ENCODE measurements around the gene LRMDA. TPM values are rescaled to one million over a fixed set of nuclear protein-coding genes. Genes with fewer than 3 reads are reported as not detected.
A peak's percentile ranks its signal among the peaks of the same experiment; 100 is the strongest.

LRMDA gene
- total and polyA plus RNA-seq, 2 donors (not counting 3 experiments of a cell fraction or from before 2014, with no cell fraction given) = 9.7 to 18.0 TPM

- Histone ChIP-seq H3K79me2 (ENCODE audit: control insufficient read depth, insufficient read depth, low read length) (no peaks in the 10 kb centered on the region), H3K4me1 (ENCODE audit: control insufficient read depth, extremely low read depth, insufficient read depth, low read length) (peaks cover 3% of the 10 kb centered on the region), H2AFZ (ENCODE audit: low read depth, low read length) (no peak overlapping the region), H3K4me3 (replicated peaks in 1 of 3; ENCODE audit: insufficient read depth in 1 of 3, low read depth in 1 of 3, low read length in 3 of 3) (peak overlapping the region in 2 of 3 experiments; percentile 25 to 31), H3K4me2 (ENCODE audit: insufficient read depth, low read length) (peak overlapping the region; percentile 37), H3K36me3 (ENCODE audit: control insufficient read depth in 2 of 2, extremely low read depth in 1 of 2, insufficient read depth in 2 of 2, low read length in 2 of 2) (no peaks in the 10 kb centered on the region), H3K9me3 (replicated peaks; ENCODE audit: control insufficient read depth, insufficient read depth, low read length) (no peaks in the 10 kb centered on the region), H3K27me3 (ENCODE audit: control insufficient read depth in 2 of 2, insufficient read depth in 2 of 2, low read length in 2 of 2) (peaks cover 0 to 10% of the 10 kb centered on the region in 2 experiments), H4K20me1 (replicated peaks; ENCODE audit: control insufficient read depth, extremely low read depth, insufficient read depth, low read length) (no peaks in the 10 kb centered on the region), H3K9ac (replicated peaks; ENCODE audit: extremely low read depth, insufficient read depth, low read length) (no peak overlapping the region), H3K27ac (ENCODE audit: insufficient read depth, low read depth, low read length) (no peak overlapping the region), H3K9me1 (replicated peaks; ENCODE audit: control insufficient read depth, extremely low read depth, insufficient read depth, low read length) (no peaks in the 10 kb centered on the region)
- no peak for TF ChIP-seq JUN (IDR thresholded peaks at IDR 0.05; ENCODE audit: borderline replicate concordance, insufficient read depth, insufficient read length, low read depth)
- no peak for TF ChIP-seq EZH2 (IDR thresholded peaks at IDR 0.05; ENCODE audit: borderline replicate concordance, low read depth, low read length, severe bottlenecking)
- no peak for TF ChIP-seq FOS (IDR thresholded peaks at IDR 0.05; ENCODE audit: borderline replicate concordance, insufficient read depth, low read length)
- no peak for TF ChIP-seq POLR2AphosphoS5 (IDR thresholded peaks at IDR 0.05; ENCODE audit: insufficient read depth, low read depth, low read length)
- TF ChIP-seq MAX (IDR thresholded peaks at IDR 0.05; ENCODE audit: insufficient read depth, insufficient read length) = no peak
- TF ChIP-seq MYC (IDR thresholded peaks at IDR 0.05; ENCODE audit: low read depth, low read length) = no peak
- TF ChIP-seq POLR2A (IDR thresholded peaks at IDR 0.05; ENCODE audit: low read depth, low read length) = no peak
- no peak for TF ChIP-seq GATA2 (IDR thresholded peaks at IDR 0.05; ENCODE audit: insufficient read depth, insufficient read length, low read depth, low read length)
- TF ChIP-seq CTCF (IDR thresholded peaks at IDR 0.05; ENCODE audit: extremely low read depth in 1 of 2, insufficient read depth in 1 of 2, low read depth in 1 of 2, low read length in 2 of 2) = no peak
- ChIA-PET POLR2A (no interaction called here), CTCF (no interaction called here)
- intact Hi-C loops (cut with micrococcal nuclease) (loop anchor here (2.0 kb wide), 1 partner anchor 190 kb away; no protein-coding TSS in a partner anchor), dilution Hi-C loops (cut with MboI; ENCODE audit: extremely low pct_ligation_motif_present, low sequenced_read_pairs) (no loop called here)
- BruUV-seq (replicated peaks) = no TSS peak
- FAIRE-seq (no peak), DNase-seq (ENCODE audit: low read depth, low spot score) (peak; percentile 5)
Measured at GRCh38 chr10:75592791-75593643, 161.6 kb downstream of the LRMDA start.
